Measurements from ENCODE around the gene DYNC1I2.

- TF ChIP-seq CTCF (conservative IDR thresholded peaks at IDR 0.05; ENCODE audit: low read depth, low read length) (no peak), EZH2 (IDR thresholded peaks at IDR 0.05; ENCODE audit: borderline replicate concordance, low read depth, low read length, poor library complexity, severe bottlenecking) (no peak)
These were observed 15.4 kb upstream of the DYNC1I2 start for GRCh38 chr2:171671867-171672266.

Measured in A673 (cell line).